GM21737 (cell line): ENCODE measurements around the gene HS3ST5.

Source experiments
- ATAC-seq: cut with Tn5 transposase; IDR thresholded peaks from one replicate; pipeline ENCODE4 v1.9.1; 2021; ENCODE audit warnings: mild to moderate bottlenecking, moderate library complexity; ENCODE audit not compliant: unreplicated experiment

The HS3ST5 gene

DNA sequence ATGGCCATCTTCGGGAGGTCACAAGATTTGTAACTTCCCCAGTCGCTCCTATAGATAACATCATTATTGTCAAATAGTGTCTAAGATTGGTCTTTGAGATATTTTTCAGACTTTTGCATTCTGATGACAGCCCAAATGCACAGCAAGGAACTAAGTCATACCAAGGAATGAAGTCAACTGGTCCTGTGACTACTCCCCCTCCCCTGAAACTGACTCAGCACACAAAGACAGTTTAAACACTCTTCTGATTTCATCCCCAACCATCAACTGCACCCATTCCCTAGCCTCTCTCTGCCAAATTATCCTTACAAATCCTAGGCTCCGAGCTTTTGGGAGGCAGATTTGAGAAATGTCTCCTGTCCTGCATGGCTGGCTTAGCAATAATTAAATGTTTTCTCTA lies 139.4 kb downstream of the HS3ST5 start:
- no peak for ATAC-seq

DNA sequence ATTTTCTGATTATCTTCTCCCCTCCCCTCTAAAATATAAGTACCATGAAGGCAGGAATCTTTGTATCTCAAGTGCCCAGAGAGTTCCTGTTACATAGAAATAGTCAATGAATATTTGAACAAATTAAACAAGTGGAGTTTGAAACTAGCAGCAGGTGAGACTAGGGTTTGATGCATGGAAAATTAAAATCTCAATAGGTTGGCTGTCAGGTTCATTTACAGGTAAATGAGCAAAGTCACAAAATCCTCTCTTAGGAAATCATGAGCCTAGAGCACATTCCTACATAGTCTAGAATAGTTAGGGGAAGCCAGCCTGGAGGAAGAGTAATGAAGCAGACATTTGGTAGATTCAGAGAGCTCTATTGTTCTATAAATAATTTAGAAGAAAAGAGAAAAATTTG lies 140.4 kb downstream of the HS3ST5 start:
- ATAC-seq, result no peak

GRCh38 chr6:114200891-114201290 lies 141.9 kb downstream of the HS3ST5 start:
- ATAC-seq, result no peak

- ATAC-seq, result no peak
Measured at GRCh38 chr6:114195631-114196403, 147.0 kb downstream of the HS3ST5 start.

GRCh38 chr6:114195027-114195365 lies 147.8 kb downstream of the HS3ST5 start:
- no peak for ATAC-seq

- no peak for ATAC-seq
Measured at GRCh38 chr6:114194362-114195026, 148.3 kb downstream of the HS3ST5 start.

DNA sequence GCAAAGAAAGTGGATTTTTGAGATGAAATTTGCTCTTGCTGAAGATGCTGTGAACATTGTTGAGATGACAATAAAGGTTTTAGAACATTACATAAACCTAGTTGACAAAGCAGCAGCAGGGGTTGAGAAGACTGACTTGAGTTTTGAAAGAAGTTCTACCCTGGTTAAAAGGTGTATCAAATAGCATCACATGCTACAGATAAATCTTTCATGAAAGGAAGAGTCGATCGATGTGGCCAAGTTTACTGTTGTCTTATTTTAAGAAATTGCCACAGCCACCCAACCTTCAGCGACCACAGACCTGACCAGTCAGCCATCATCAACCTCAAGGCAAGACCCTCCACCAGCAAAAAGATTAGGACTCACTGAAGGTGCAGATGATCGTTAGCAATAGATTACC lies 155.3 kb downstream of the HS3ST5 start:
- ATAC-seq, result no peak

DNA sequence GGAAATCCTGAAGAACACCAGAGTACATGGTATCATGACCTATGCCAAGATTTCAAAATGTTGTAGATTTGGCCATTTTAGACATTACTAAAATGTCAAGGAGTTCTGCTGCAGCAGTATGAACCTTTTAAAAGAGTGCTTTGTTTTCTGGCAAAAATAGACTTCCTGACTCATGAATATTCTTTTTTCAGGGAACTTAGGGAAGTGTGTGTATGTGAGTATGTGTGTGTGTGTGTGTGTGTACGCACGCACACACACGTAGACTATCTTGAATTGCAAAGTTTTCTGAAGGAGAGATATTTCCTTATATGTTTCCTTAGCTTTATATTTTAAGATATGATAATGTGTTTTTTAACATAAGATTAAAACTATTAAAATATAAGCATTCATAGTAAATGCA lies 161.2 kb downstream of the HS3ST5 start:
- ATAC-seq, result no peak

DNA sequence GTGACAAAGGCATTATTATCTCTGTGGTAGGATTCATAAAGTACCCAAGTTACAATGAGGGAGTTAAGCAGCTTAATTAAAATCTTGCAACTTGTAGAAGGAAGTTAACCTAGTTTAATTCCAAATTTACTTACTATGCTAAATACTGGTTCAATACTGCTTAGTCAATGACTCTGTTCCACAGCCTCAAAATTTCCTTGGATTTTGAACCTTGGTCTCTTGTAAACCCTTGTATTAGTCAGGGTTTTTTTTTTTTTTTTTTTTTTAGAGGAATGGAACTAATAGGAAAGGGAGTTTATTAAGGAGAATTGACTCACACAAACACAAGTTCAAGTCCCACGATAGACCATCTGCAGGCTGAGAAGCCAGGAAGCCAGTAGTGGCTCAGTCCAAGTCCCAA lies 163.4 kb downstream of the HS3ST5 start:
- no peak for ATAC-seq

DNA sequence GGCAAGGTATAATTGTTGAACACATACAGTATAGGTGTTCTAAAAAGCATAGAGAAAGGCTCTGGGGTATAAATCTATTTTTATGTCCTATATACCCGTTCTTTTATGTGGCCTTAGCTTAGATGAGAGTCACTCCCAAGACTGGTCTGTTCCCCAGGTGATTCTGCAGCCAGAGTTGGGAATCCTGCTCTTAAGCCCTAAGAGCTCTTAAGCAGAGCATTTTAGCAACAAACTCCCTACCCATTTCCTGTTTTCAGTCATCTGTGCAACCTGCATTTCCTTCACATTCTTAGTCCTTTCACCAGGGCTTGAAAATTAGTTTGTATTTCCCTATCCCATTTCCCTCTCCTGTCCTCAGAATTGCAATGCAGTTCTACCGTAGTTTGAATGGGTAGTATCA lies 166.1 kb downstream of the HS3ST5 start:
- ATAC-seq, result no peak

DNA sequence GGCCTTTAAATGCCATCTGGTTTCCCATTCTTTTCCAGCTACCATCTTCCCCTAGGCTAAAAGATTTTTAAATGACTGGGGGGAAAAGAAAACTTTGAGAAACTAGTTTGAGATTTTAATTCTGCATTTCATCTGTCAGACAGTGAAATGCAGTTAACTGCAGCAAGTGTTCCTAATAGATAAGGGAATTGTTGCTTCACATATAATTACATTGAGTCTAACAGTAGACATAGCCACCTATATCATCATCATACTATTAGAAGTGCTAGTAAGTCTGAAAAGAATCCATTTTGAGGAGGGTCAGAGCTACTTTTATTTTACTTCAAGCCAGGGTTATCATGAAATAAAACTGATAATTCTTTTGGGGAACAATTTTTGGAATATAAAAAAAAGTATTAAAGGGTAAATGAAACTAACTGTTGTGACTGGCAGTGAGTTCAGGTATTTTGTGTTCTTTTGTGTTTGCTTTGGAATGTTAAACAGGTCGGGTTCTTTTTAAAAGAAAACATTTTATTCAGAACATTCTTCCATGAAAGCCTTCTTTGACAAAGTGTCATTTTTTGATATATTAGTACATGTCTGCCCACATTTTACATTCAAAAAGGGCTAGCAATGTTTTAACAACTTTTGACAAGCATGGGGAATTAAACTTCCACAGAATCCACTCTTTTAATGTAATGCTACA lies 170.1 kb downstream of the HS3ST5 start:
- ATAC-seq, result no peak

DNA sequence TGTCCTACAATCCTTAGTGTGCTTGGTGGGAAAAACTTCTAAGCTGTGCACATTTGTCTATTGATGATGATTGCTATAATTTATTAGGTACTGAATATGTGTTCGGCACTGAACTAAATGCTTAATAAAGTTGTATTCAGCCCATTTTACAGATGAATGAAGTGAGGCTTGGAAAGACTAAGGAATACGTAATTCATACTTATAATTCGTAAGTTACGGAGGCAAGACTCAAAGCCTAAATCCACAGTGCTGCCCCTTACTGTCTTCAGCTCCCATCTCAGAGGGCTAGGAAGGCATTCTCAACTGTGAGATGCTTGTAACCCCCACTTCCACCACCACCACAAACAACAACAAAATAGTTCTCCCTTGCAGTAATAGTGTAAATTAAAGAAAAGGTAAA lies 171.3 kb downstream of the HS3ST5 start:
- no peak for ATAC-seq

GRCh38 chr6:114170958-114171387 lies 171.8 kb downstream of the HS3ST5 start:
- no peak for ATAC-seq

- ATAC-seq, result no peak
Measured at GRCh38 chr6:114170372-114170771, 172.5 kb downstream of the HS3ST5 start.

DNA sequence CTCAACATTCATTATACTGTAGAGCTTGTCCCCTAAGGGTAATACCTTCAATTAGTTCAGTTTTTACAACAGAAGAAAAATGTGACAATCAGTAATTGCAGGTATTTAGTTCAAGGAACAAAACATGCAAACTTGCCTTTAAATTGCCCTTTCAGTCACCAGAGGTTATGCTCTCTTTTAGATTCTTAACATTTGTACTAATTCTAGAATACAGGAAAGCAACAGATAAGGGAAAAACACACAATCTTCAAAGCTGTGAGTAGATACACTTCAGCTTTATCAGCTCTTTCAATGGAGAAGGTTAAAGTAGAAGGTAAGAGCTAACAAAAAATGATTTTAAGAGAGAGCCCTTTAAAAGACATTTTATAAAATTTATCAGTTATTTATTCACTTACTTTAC lies 173.1 kb downstream of the HS3ST5 start:
- ATAC-seq, result no peak

DNA sequence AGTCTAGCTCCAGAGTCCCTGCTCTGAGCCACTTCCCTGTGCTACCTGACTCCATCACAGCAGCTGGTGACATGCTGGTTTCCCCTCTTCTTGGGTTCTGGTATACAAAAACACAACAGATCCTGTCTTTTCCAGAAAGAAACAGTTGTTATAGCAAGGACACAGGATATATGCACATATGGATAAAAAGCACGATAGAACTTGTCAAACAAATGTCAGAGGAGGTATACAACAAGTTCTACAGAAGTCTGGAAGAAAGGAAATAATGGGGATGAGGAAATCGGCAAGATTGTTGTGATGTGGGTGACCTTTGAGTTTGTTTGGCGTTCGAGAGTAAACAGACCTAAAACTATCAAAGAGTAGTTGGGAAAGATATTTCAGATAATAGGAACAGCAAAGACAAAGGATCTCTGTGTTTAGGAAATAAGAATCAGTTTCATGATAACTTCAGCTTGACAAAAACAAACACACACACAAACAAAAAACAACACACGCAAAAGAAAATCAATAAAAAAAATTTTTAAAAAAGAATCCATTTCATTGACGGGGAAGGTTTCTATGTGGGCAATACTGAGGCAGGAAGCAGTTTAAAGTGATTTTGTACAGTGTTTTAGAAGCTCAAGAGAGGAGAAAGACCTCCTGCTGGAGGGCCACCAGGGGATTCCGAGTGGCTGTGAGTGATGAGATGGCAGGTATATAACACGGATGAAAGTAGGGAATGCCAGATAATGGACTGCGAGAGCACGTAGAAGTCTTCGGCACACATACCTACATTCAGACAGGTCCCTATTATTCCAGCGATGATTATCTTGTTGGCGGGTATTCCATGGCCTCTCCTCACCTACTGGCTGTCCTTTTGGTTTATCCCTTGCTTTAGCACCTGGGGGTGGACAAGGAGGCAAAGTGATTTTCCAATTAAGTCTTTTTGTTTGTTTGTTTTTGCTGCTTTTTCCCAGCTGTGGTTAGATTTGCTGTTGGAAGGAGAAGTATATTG lies 174.9 kb downstream of the HS3ST5 start:
- ATAC-seq, result no peak

GRCh38 chr6:114164207-114164606 lies 178.6 kb downstream of the HS3ST5 start:
- ATAC-seq, result no peak

DNA sequence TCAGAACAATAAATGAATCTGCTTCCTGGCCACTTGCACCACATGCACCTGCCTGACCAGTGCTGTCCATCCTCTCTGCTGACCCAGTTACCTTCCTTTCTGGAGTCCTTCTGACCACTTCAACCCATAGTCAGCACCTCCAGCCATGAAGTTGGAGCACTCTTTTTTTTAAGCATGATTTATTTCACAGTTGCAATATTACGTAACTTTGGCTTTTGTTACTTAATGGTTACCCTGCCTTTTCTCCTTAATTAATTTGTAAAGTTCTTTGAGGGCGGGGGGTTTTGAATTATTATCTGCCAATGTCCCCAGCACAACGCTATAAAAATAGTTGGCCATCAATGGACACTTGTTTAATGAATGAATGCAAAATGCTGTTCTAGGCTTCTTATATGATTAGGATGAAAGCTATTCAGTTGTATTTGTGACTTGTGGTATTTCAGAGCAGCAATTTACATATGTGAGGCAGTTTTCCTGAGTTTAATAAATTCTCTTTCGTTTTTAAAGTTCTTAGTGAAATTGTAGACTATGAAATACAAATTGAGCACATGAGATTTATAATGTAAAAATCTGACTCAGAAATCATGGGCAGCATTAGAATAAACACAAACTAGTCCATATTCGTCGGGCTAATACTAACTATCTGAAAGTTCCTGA lies 180.0 kb downstream of the HS3ST5 start:
- no peak for ATAC-seq

DNA sequence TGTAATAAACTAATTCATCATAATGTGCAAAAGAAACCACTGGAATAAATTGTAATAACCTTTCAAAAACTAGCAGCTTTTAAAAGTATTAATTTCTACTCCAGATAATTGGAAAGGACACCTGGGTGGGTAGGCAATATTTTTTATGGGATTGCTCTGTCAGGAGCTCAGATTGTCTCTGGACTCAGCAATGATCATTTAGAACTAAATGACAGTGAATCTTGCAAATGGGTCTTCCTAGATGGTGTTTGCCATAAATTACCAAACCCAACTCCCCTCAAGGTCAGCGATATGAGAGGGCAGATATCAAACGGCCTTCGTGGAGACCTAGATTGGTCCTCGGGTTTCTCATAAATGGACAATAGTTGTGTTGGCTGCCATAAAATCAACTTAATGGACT lies 181.9 kb downstream of the HS3ST5 start:
- ATAC-seq, result no peak

DNA sequence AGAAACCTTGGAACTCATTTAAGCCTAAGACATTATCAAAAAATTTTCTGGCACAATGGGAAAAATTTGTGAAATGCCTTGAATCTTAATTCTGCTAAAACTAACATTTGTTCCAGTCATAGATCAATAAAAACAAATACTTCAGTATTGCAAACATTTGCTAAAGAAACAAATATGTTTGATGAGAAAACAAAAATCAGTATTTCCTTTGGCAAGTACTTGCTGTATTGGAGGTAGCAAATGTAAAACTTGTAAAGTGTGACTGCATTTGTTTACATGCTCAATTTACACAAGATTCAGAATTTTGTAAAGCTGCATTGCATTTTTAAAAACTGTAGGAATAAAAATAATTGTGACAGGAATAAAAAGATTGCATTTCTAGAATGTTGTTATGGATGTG lies 183.1 kb downstream of the HS3ST5 start:
- ATAC-seq, result no peak
